Neural cell (in vitro differentiated cells): ENCODE results near the gene PSD2. TPM values are rescaled to one million over a fixed set of nuclear protein-coding genes. Genes with fewer than 3 reads are reported as not detected.

Experiments
- H2AFZ ChIP-seq: fragments of 200-600, 300-800 bp; sonication (generic), shearing (Covaris generic); 2 replicates; pipeline ENCODE4 v1.6.0; 2014; ENCODE audit warnings: low read depth, mild to moderate bottlenecking, antibody characterized with exemption, low read length, moderate library complexity
- H3F3A ChIP-seq: fragments of 200-600 bp; shearing (Covaris generic); 2 replicates; pipeline ENCODE4 v1.6.1; 2016; ENCODE audit warnings: mild to moderate bottlenecking, moderate library complexity, mixed read lengths, antibody characterized with exemption, low read length; ENCODE audit not compliant: insufficient read depth, poor library complexity, severe bottlenecking
- H3K27ac ChIP-seq: fragments of 200-600, 300-800 bp; sonication (generic), shearing (Covaris generic); 2 replicates; pipeline ENCODE4 v1.5.1; 2014; ENCODE audit warnings: mild to moderate bottlenecking, low read length, moderate library complexity
- H3K27me3 ChIP-seq: fragments of 300-800, 200-600 bp; sonication (generic), shearing (Covaris generic); 2 replicates; pipeline ENCODE4 v1.6.0; 2014; ENCODE audit warnings: mild to moderate bottlenecking, low read depth, low read length, moderate library complexity; ENCODE audit not compliant: insufficient read depth
- H3K36me3 ChIP-seq: fragments of 300-800, 200-600 bp; sonication (generic), shearing (Covaris generic); 2 replicates; pipeline ENCODE4 v1.5.1; 2014; ENCODE audit warnings: mild to moderate bottlenecking, antibody characterized with exemption, low read length, moderate library complexity; ENCODE audit not compliant: insufficient read depth
- H3K4me2 ChIP-seq: fragments of 300-800, 200-600 bp; sonication (generic), shearing (Covaris generic); 2 replicates; pipeline ENCODE4 v1.6.0; 2014; ENCODE audit warnings: mild to moderate bottlenecking, low read length
- H3K4me3 ChIP-seq: fragments of 300-800, 200-600 bp; sonication (generic), shearing (Covaris generic); 2 replicates; pipeline ENCODE4 v1.5.1; 2014; ENCODE audit warnings: mild to moderate bottlenecking, low read length, moderate library complexity
- H3K79me2 ChIP-seq: fragments of 200-600 bp; shearing (Covaris generic); replicated peaks from 2 replicates; pipeline ENCODE4 v1.6.0; 2014; ENCODE audit warnings: mild to moderate bottlenecking, low read length, moderate library complexity; ENCODE audit not compliant: insufficient read depth
- H3K9ac ChIP-seq: fragments of 300-800, 200-600 bp; sonication (generic), shearing (Covaris generic); 2 replicates; pipeline ENCODE4 v1.6.1; 2016; ENCODE audit warnings: mild to moderate bottlenecking, low read length, mixed read lengths
- H3K9me2 ChIP-seq: fragments of 200-600 bp; shearing (Covaris generic); 2 replicates; pipeline ENCODE4 v1.6.1; 2016; ENCODE audit warnings: mild to moderate bottlenecking, low read length, mixed read lengths; ENCODE audit not compliant: insufficient read depth
- H3K9me3 ChIP-seq: fragments of 200-600, 300-800 bp; sonication (generic), shearing (Covaris generic); 2 replicates; pipeline ENCODE4 v1.6.1; 2016; ENCODE audit warnings: mild to moderate bottlenecking, mixed run types, low read length, moderate library complexity, mixed read lengths
- H4K20me1 ChIP-seq: fragments of 200-600 bp; shearing (Covaris generic); 2 replicates; pipeline ENCODE4 v1.6.1; 2016; ENCODE audit warnings: mild to moderate bottlenecking, mixed run types; ENCODE audit not compliant: insufficient read depth
- CTCF ChIP-seq: fragments of 450-650 bp; IDR thresholded peaks from 2 replicates; pipeline ENCODE4 v1.5.1; 2014; ENCODE audit warnings: antibody characterized with exemption, mild to moderate bottlenecking, moderate library complexity; ENCODE audit not compliant: poor library complexity, severe bottlenecking
- EP300 ChIP-seq: fragments of 450-650 bp; conservative IDR thresholded peaks from 2 replicates; pipeline ENCODE4 v1.6.1; 2014; ENCODE audit warnings: antibody characterized with exemption, mild to moderate bottlenecking, moderate library complexity; ENCODE audit not compliant: poor library complexity, severe bottlenecking
- EZH2 ChIP-seq: fragments of 200-600, 300-800 bp; shearing (Covaris generic), sonication (generic); IDR thresholded peaks from 2 replicates; pipeline ENCODE4 v1.6.1; 2014; ENCODE audit warnings: antibody characterized with exemption, low read length, borderline replicate concordance, mild to moderate bottlenecking; ENCODE audit not compliant: insufficient read depth, poor library complexity, severe bottlenecking
- MXI1 ChIP-seq: fragments of 450-650 bp; conservative IDR thresholded peaks from 2 replicates; pipeline ENCODE4 v1.6.1; 2014; ENCODE audit warnings: antibody characterized with exemption, mild to moderate bottlenecking; ENCODE audit not compliant: poor library complexity, severe bottlenecking
- POLR2AphosphoS5 ChIP-seq: IDR thresholded peaks from 2 replicates; pipeline ENCODE4 v1.6.1; 2012
- RAD21 ChIP-seq: fragments of 450-650 bp; conservative IDR thresholded peaks from 2 replicates; pipeline ENCODE4 v1.6.1; 2014; ENCODE audit warnings: antibody characterized with exemption, mild to moderate bottlenecking, moderate library complexity
- REST ChIP-seq: IDR thresholded peaks from 2 replicates; pipeline ENCODE4 v1.6.1; 2012; ENCODE audit warnings: borderline replicate concordance
- SMC3 ChIP-seq: fragments of 450-650 bp; conservative IDR thresholded peaks from 2 replicates; pipeline ENCODE4 v1.6.1; 2014; ENCODE audit warnings: antibody characterized with exemption, mild to moderate bottlenecking, moderate library complexity; ENCODE audit not compliant: poor library complexity
- TAF1 ChIP-seq: IDR thresholded peaks from 2 replicates; pipeline ENCODE4 v1.6.1; 2012; ENCODE audit warnings: low read depth
- polyA plus RNA-seq: library from polyadenylated mRNA; depleted of rRNA; stranded (reverse); fragments of >200 nt; gene quantifications from 2 replicates; pipeline ENCODE4 v1.2.3, GENCODE V29; 2014

The PSD2 gene
- polyA plus RNA-seq, 1 donor from 2014 or later, result 33.4 TPM

- H3K9me2 ChIP-seq, result no peaks in the 10 kb centered on the region
- H2AFZ ChIP-seq, result no peak overlapping the region
- H3K27ac ChIP-seq, result no peak overlapping the region
- H3F3A ChIP-seq, result no peaks in the 10 kb centered on the region
- H3K9me3 ChIP-seq, result no peaks in the 10 kb centered on the region
- H3K36me3 ChIP-seq, result no peaks in the 10 kb centered on the region
- H3K4me3 ChIP-seq, result no peak overlapping the region
- TF ChIP-seq EP300 (no peak), RAD21 (no peak), REST (no peak), MXI1 (no peak), TAF1 (no peak), POLR2AphosphoS5 (no peak), SMC3 (no peak), CTCF (no peak), EZH2 (no peak)
- H4K20me1 ChIP-seq, result no peaks in the 10 kb centered on the region
- no peaks in the 10 kb centered on the region for H3K79me2 ChIP-seq
- H3K9ac ChIP-seq, result no peak overlapping the region
- no peaks in the 10 kb centered on the region for H3K27me3 ChIP-seq
- H3K4me2 ChIP-seq, result no peak overlapping the region
These were observed 27.6 kb upstream of the PSD2 start for GRCh38 chr5:139767960-139768359.

- Histone ChIP-seq H3K4me3 (no peak overlapping the region), H4K20me1 (no peaks in the 10 kb centered on the region), H3K27ac (no peak overlapping the region), H3K9me2 (no peaks in the 10 kb centered on the region), H3K36me3 (no peaks in the 10 kb centered on the region), H3K4me2 (no peak overlapping the region), H3K9ac (no peak overlapping the region), H3F3A (no peaks in the 10 kb centered on the region), H3K9me3 (no peaks in the 10 kb centered on the region), H3K79me2 (no peaks in the 10 kb centered on the region), H2AFZ (no peak overlapping the region), H3K27me3 (no peaks in the 10 kb centered on the region)
- TF ChIP-seq MXI1 (no peak), CTCF (no peak), EZH2 (no peak), POLR2AphosphoS5 (no peak), REST (no peak), RAD21 (no peak), TAF1 (no peak), EP300 (no peak), SMC3 (no peak)
These were observed 26.7 kb upstream of the PSD2 start for GRCh38 chr5:139768807-139769465.
